H9 (cell line): ENCODE data around the gene DPH6. TPM values are rescaled to one million over a fixed set of nuclear protein-coding genes. Genes with fewer than 3 reads are reported as not detected.

Experiments used
- DNase-seq: peaks from one replicate; pipeline ENCODE4 v3.0.0-alpha.2; 2017
- H2AFZ ChIP-seq: one replicate; pipeline ENCODE4 v1.6.1; 2013; ENCODE audit warnings: mild to moderate bottlenecking, low read length, control low read depth, moderate library complexity
- H2AK5ac ChIP-seq: 2 replicates; pipeline ENCODE4 v1.6.1; 2013; ENCODE audit warnings: low read length, control low read depth, mixed read lengths; ENCODE audit not compliant: insufficient read length
- H2BK120ac ChIP-seq: one replicate; pipeline ENCODE4 v1.6.1; 2013; ENCODE audit warnings: low read depth, mild to moderate bottlenecking, low read length, control low read depth, inconsistent platforms; ENCODE audit not compliant: poor library complexity, severe bottlenecking
- H2BK12ac ChIP-seq: 2 replicates; pipeline ENCODE4 v1.6.1; 2013; ENCODE audit warnings: low read length, control low read depth, mixed read lengths, low read depth; ENCODE audit not compliant: insufficient read length
- H2BK15ac ChIP-seq: 2 replicates; pipeline ENCODE4 v1.6.1; 2013; ENCODE audit warnings: low read depth, low read length, control low read depth
- H2BK20ac ChIP-seq: one replicate; pipeline ENCODE4 v1.6.1; 2013; ENCODE audit warnings: low read depth, mild to moderate bottlenecking, low read length, control low read depth, inconsistent platforms; ENCODE audit not compliant: poor library complexity, severe bottlenecking
- H2BK5ac ChIP-seq: 2 replicates; pipeline ENCODE4 v1.6.1; 2013; ENCODE audit warnings: low read length, control low read depth, mixed read lengths; ENCODE audit not compliant: insufficient read length
- H3K14ac ChIP-seq: 2 replicates; pipeline ENCODE4 v1.6.1; 2013; ENCODE audit warnings: low read length, control low read depth; ENCODE audit not compliant: insufficient read depth
- H3K18ac ChIP-seq: 2 replicates; pipeline ENCODE4 v1.6.1; 2013; ENCODE audit warnings: low read depth, mild to moderate bottlenecking, mixed read lengths, low read length, control low read depth; ENCODE audit not compliant: insufficient read length
- H3K23ac ChIP-seq: 2 replicates; pipeline ENCODE4 v1.6.1; 2013; ENCODE audit warnings: low read length, control low read depth, mixed read lengths, low read depth; ENCODE audit not compliant: insufficient read length
- H3K23me2 ChIP-seq: 2 replicates; pipeline ENCODE4 v1.6.1; 2013; ENCODE audit warnings: low read depth, mild to moderate bottlenecking, mixed read lengths, low read length, control low read depth; ENCODE audit not compliant: insufficient read length, poor library complexity, severe bottlenecking
- H3K27ac ChIP-seq: 2 replicates; pipeline ENCODE4 v1.5.1; 2013; ENCODE audit warnings: low read length, control low read depth, mixed read lengths, low read depth; ENCODE audit not compliant: insufficient read length
- H3K27me3 ChIP-seq: 2 replicates; pipeline ENCODE4 v1.6.1; 2013; ENCODE audit warnings: low read length, control low read depth, inconsistent platforms; ENCODE audit not compliant: insufficient read depth
- H3K4ac ChIP-seq: 2 replicates; pipeline ENCODE4 v1.6.1; 2013; ENCODE audit warnings: low read depth, mild to moderate bottlenecking, control low read depth, inconsistent platforms, low read length, moderate library complexity
- H3K4me1 ChIP-seq: 2 replicates; pipeline ENCODE4 v1.6.1; 2013; ENCODE audit warnings: low read length, control low read depth, inconsistent platforms; ENCODE audit not compliant: insufficient read depth
- H3K4me2 ChIP-seq: 2 replicates; pipeline ENCODE4 v1.6.1; 2013; ENCODE audit warnings: low read length, control low read depth, mixed read lengths; ENCODE audit not compliant: insufficient read length, insufficient read depth
- H3K56ac ChIP-seq: 2 replicates; pipeline ENCODE4 v1.6.1; 2013; ENCODE audit warnings: low read depth, mild to moderate bottlenecking, mixed read lengths, low read length, control low read depth; ENCODE audit not compliant: insufficient read length
- H3K79me1 ChIP-seq: 2 replicates; pipeline ENCODE4 v1.6.1; 2013; ENCODE audit warnings: low read depth, mild to moderate bottlenecking, moderate library complexity, low read length, control low read depth, inconsistent platforms; ENCODE audit not compliant: insufficient read depth, poor library complexity, severe bottlenecking
- H3K79me2 ChIP-seq: 2 replicates; pipeline ENCODE4 v1.6.1; 2013; ENCODE audit warnings: low read length, control low read depth, inconsistent platforms; ENCODE audit not compliant: insufficient read depth
- H3K9ac ChIP-seq: 2 replicates; pipeline ENCODE4 v1.6.1; 2013; ENCODE audit warnings: low read length, control low read depth, mixed read lengths; ENCODE audit not compliant: insufficient read length; ENCODE audit errors: extremely low read depth
- H3K9me3 ChIP-seq: one replicate; pipeline ENCODE4 v1.6.1; 2013; ENCODE audit warnings: low read depth, low read length, inconsistent platforms; ENCODE audit not compliant: control insufficient read depth
- H3T11ph ChIP-seq: one replicate; pipeline ENCODE4 v1.6.1; 2013; ENCODE audit warnings: mild to moderate bottlenecking, low read length, control low read depth, inconsistent platforms
- H4K20me1 ChIP-seq: one replicate; pipeline ENCODE4 v1.6.1; 2013; ENCODE audit not compliant: control insufficient read depth, insufficient read length, insufficient read depth
- H4K5ac ChIP-seq: 2 replicates; pipeline ENCODE4 v1.6.1; 2013; ENCODE audit warnings: low read depth, mild to moderate bottlenecking, mixed read lengths, low read length, control low read depth; ENCODE audit not compliant: insufficient read length
- H4K8ac ChIP-seq: replicated peaks from 2 replicates; pipeline ENCODE4 v1.6.1; 2013; ENCODE audit warnings: low read length, control low read depth, mixed read lengths, low read depth; ENCODE audit not compliant: insufficient read length
- H4K91ac ChIP-seq: 2 replicates; pipeline ENCODE4 v1.6.1; 2013; ENCODE audit warnings: low read depth, mild to moderate bottlenecking, moderate library complexity, mixed read lengths, low read length, control low read depth; ENCODE audit not compliant: insufficient read length
- H3K27ac Mint-ChIP-seq, 3 experiments: 2 replicates in 2 of 3; 3 replicates in 1 of 3; pipeline ENCODE4 v1.8.0; 2020 to 2021; ENCODE audit warnings: mixed read lengths in 3 of 3, mild to moderate bottlenecking in 1 of 3, moderate library complexity in 1 of 3
- H3K27me3 Mint-ChIP-seq: 2 replicates; pipeline ENCODE4 v1.8.0; 2021; ENCODE audit warnings: low read depth, mild to moderate bottlenecking, moderate library complexity, mixed read lengths
- H3K36me3 Mint-ChIP-seq, 3 experiments: 2 replicates in 2 of 3; 3 replicates in 1 of 3; pipeline ENCODE4 v1.8.0; 2020 to 2021; ENCODE audit warnings: low read depth in 3 of 3, mixed read lengths in 3 of 3; ENCODE audit not compliant: insufficient read depth in 1 of 3
- H3K4me1 Mint-ChIP-seq, 2 experiments: 2 replicates each; pipeline ENCODE4 v1.8.0; 2020; ENCODE audit warnings: mixed read lengths in 2 of 2
- H3K4me3 Mint-ChIP-seq, 2 experiments: 2 replicates in 1 of 2; 3 replicates in 1 of 2; pipeline ENCODE4 v1.8.0; 2020 to 2021; ENCODE audit warnings: mild to moderate bottlenecking in 2 of 2, mixed read lengths in 2 of 2, moderate library complexity in 1 of 2
- H3K9me3 Mint-ChIP-seq, 2 experiments: 2 replicates in 1 of 2; 3 replicates in 1 of 2; pipeline ENCODE4 v1.8.0; 2020; ENCODE audit warnings: mild to moderate bottlenecking in 2 of 2, mixed read lengths in 2 of 2, moderate library complexity in 1 of 2
- WGBS: extraction: QIAGEN DNeasy Blood & Tissue Kit; methylation state at CpG from one replicate; pipeline ENCODE4 v1.1.7; 2013; ENCODE audit warnings: missing lambda C conversion rate, low lambda C conversion rate, mixed read lengths; ENCODE audit not compliant: insufficient read length; ENCODE audit errors: extremely low coverage; 5-methylcytosine and 5-hydroxymethylcytosine counted together
- total RNA-seq: library from RNA; stranded (reverse); gene quantifications from 2 replicates; pipeline ENCODE4 v1.2.1, GENCODE V29; 2021
- TF ChIP-seq, protein P1 (sequence below): fragments of 200-600 bp; sonication (generic); conservative IDR thresholded peaks from 3 replicates; pipeline ENCODE4 v1.8.0; 2021; ENCODE audit warnings: antibody characterized with exemption, mild to moderate bottlenecking

The DPH6 gene
- total RNA-seq, 1 experiment from 2014 or later = 42.0 TPM

DNA sequence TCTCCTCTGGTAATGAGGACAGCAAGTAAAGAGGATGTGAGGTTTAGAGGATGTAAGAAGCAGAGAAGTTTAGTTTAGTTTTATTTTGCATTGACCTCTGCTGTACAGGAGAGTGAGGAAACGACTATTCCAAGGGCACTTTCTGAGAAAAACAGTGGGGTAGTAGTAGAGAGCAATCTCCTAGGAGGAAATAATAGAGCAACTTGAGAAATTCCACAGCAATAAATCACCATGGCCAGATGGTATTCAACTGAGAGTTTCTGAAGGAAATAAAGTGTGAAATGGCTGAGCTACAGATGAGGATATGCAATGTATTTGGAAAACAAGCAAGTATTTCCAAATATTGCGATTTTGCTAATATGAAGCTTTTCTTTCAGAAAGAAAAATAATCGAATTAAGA lies 118.9 kb downstream of the DPH6 start:
- Histone ChIP-seq H2BK5ac (no peak overlapping the region), H3K79me2 (no peaks in the 10 kb centered on the region), H2BK15ac (no peak overlapping the region), H3K27ac (no peak overlapping the region), H3T11ph (no peak overlapping the region), H2AFZ (no peak overlapping the region), H3K4ac (no peak overlapping the region), H4K20me1 (no peaks in the 10 kb centered on the region), H4K5ac (no peak overlapping the region), H3K23ac (no peak overlapping the region), H2BK120ac (no peak overlapping the region), H2AK5ac (no peak overlapping the region), H3K18ac (no peak overlapping the region), H3K79me1 (no peaks in the 10 kb centered on the region), H3K9me3 (no peaks in the 10 kb centered on the region), H4K8ac (no peak overlapping the region), H3K27me3 (no peaks in the 10 kb centered on the region), H3K4me2 (no peak overlapping the region), H3K56ac (no peak overlapping the region), H3K14ac (no peak overlapping the region), H2BK12ac (no peak overlapping the region), H4K91ac (no peak overlapping the region), H3K9ac (no peak overlapping the region), H2BK20ac (no peak overlapping the region), H3K23me2 (no peaks in the 10 kb centered on the region), H3K4me1 (no peaks in the 10 kb centered on the region; the same call in 1 of the 2 replicates)
- H3K27ac Mint-ChIP-seq = no peak overlapping the region
- H3K4me1 Mint-ChIP-seq = no peaks in the 10 kb centered on the region
- no peaks in the 10 kb centered on the region; a peak in 1 of 7 replicates for H3K36me3 Mint-ChIP-seq
- peaks cover 0 to 4% of the 10 kb centered on the region in 2 experiments; a peak in 3 of 5 replicates for H3K9me3 Mint-ChIP-seq
- no peaks in the 10 kb centered on the region for H3K27me3 Mint-ChIP-seq
- TF ChIP-seq, protein P1, sequence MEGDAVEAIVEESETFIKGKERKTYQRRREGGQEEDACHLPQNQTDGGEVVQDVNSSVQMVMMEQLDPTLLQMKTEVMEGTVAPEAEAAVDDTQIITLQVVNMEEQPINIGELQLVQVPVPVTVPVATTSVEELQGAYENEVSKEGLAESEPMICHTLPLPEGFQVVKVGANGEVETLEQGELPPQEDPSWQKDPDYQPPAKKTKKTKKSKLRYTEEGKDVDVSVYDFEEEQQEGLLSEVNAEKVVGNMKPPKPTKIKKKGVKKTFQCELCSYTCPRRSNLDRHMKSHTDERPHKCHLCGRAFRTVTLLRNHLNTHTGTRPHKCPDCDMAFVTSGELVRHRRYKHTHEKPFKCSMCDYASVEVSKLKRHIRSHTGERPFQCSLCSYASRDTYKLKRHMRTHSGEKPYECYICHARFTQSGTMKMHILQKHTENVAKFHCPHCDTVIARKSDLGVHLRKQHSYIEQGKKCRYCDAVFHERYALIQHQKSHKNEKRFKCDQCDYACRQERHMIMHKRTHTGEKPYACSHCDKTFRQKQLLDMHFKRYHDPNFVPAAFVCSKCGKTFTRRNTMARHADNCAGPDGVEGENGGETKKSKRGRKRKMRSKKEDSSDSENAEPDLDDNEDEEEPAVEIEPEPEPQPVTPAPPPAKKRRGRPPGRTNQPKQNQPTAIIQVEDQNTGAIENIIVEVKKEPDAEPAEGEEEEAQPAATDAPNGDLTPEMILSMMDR = no peak
- no CpG with 5 or more reads among the region's 3 CpGs for WGBS
- no peak for DNase-seq
- no peak overlapping the region for H3K4me3 Mint-ChIP-seq
